GF-D8 (cell line): ENCODE data around the gene SLC50A1.
"Not testable (repeated sequence)": the region's sequence is repeated elsewhere in the genome, so short reads cannot be mapped to it uniquely, and the experiment has no call there.

ENCODE experiments used
- DNase-seq: peaks from one replicate; lab custom pipeline; 2025; lab: John Stamatoyannopoulos, UW

The SLC50A1 gene

GRCh38 chr1:155136748-155137147 is 1.1 kb downstream of the SLC50A1 start:
- DNase-seq, result peak; percentile 61

- DNase-seq, result no peak
These were observed 1.7 kb downstream of the SLC50A1 start for GRCh38 chr1:155137154-155137949.

- peak; percentile 45 for DNase-seq
These were observed 4.4 kb downstream of the SLC50A1 start, which contains the start of gene DPM3 for GRCh38 chr1:155139895-155140629. TSS of gene DPM3 (minus strand) at chr1:155140531. CDS start at chr1:155140240, 291 bp downstream.

GRCh38 chr1:155140630-155140953 is 4.9 kb downstream of the SLC50A1 start:
- no peak for DNase-seq

GRCh38 chr1:155141749-155142148 is 6.1 kb downstream of the SLC50A1 start:
- no peak for DNase-seq

- no peak for DNase-seq
These were observed 9.8 kb downstream of the SLC50A1 start for GRCh38 chr1:155145491-155145890.

GRCh38 chr1:155155996-155156643 is 20.5 kb downstream of the SLC50A1 start:
- DNase-seq, result not testable (repeated sequence)

- no peak for DNase-seq
These were observed 23.3 kb downstream of the SLC50A1 start for GRCh38 chr1:155158991-155159390.

GRCh38 chr1:155160128-155160527 is 24.5 kb downstream of the SLC50A1 start:
- DNase-seq, result no peak

GRCh38 chr1:155162631-155163030 is 27.0 kb downstream of the SLC50A1 start:
- DNase-seq, result not testable (repeated sequence)

- not testable (repeated sequence) for DNase-seq
These were observed 28.1 kb downstream of the SLC50A1 start for GRCh38 chr1:155163785-155164184.

GRCh38 chr1:155164625-155165024 is 29.0 kb downstream of the SLC50A1 start:
- not testable (repeated sequence) for DNase-seq

- no peak for DNase-seq
These were observed 30.4 kb downstream of the SLC50A1 start for GRCh38 chr1:155166051-155166470.

GRCh38 chr1:155166471-155167165 is 31.0 kb downstream of the SLC50A1 start:
- peak; percentile 86 for DNase-seq

GRCh38 chr1:155167166-155168104 is 31.8 kb downstream of the SLC50A1 start:
- DNase-seq, result peak; percentile 66

GRCh38 chr1:155168105-155168445 is 32.4 kb downstream of the SLC50A1 start:
- DNase-seq, result not testable (repeated sequence)

GRCh38 chr1:155168456-155169210 is 33.0 kb downstream of the SLC50A1 start:
- DNase-seq, result no peak

GRCh38 chr1:155169541-155169940 is 33.9 kb downstream of the SLC50A1 start:
- DNase-seq, result no peak

- no peak for DNase-seq
These were observed 34.6 kb downstream of the SLC50A1 start for GRCh38 chr1:155170101-155170785.

GRCh38 chr1:155170806-155171205 is 35.2 kb downstream of the SLC50A1 start:
- no peak for DNase-seq
